AG04449 (cell line): ENCODE results near the gene LGR6.

Experiments
- CTCF ChIA-PET: fragments of 350-600 bp; formaldehyde crosslinking; extraction: SDS; loops from one replicate; lab custom pipeline; 2021; ENCODE audit warnings: antibody characterized with exemption; lab: Yijun Ruan, JAX
- POLR2A ChIA-PET: fragments of 400-600, 350-600 bp; formaldehyde crosslinking; extraction: SDS; loops from one replicate; lab custom pipeline; 2020; ENCODE audit warnings: antibody characterized with exemption, inconsistent platforms; lab: Yijun Ruan, JAX
- DNase-seq: peaks from one replicate; pipeline ENCODE4 v3.0.0-alpha.2; 2010; ENCODE audit warnings: low read depth, low spot score
- H3K4me3 ChIP-seq: 2 replicates; pipeline ENCODE4 v1.5.1; 2011; ENCODE audit warnings: low read depth, mild to moderate bottlenecking, control low read depth, low read length
- CTCF ChIP-seq: IDR thresholded peaks from one replicate; pipeline ENCODE4 v1.5.1; 2011; ENCODE audit warnings: mild to moderate bottlenecking, moderate library complexity, low read length, control low read depth, inconsistent platforms; ENCODE audit not compliant: insufficient read depth; ENCODE audit errors: missing control alignments

Gene LGR6

GRCh38 chr1:202317941-202318925 is 124.6 kb downstream of the LGR6 start:
- no peak for TF ChIP-seq CTCF
- CTCF ChIA-PET = interaction anchor here (0.7 to 16.8 kb wide), 9 partner anchors 16 to 144 kb away, joined by 3 to 479 read pairs (median 14); partner anchors contain the start of gene LGR6
- POLR2A ChIA-PET = no interaction called here
- no peak overlapping the region for H3K4me3 ChIP-seq
- DNase-seq = no peak

- TF ChIP-seq CTCF = no peak
- POLR2A ChIA-PET = no interaction called here
Observed at GRCh38 chr1:202319381-202320080, 125.9 kb downstream of the LGR6 start.

GRCh38 chr1:202320081-202320405 is 126.4 kb downstream of the LGR6 start:
- CTCF ChIA-PET = interaction anchor here (0.7 to 16.8 kb wide), 5 partner anchors 12 to 135 kb away, joined by 3 to 479 read pairs (median 12); partner anchors contain the start of gene LGR6
- no peak for TF ChIP-seq CTCF
- no peak for DNase-seq
- POLR2A ChIA-PET = no interaction called here
- H3K4me3 ChIP-seq = no peak overlapping the region

More at GRCh38 chr1:202319381-202320080, 125.9 kb downstream of the LGR6 start:
- CTCF ChIA-PET = interaction anchor here (0.7 to 16.8 kb wide), 5 partner anchors 17 to 135 kb away, joined by 3 to 479 read pairs (median 12); partner anchors contain the start of gene LGR6
- no peak for DNase-seq
- no peak overlapping the region for H3K4me3 ChIP-seq

- DNase-seq = no peak
- ChIA-PET CTCF (interaction anchor here (0.7 to 16.8 kb wide), 9 partner anchors 8 to 139 kb away, joined by 3 to 479 read pairs (median 6); partner anchors contain the start of genes LGR6 and UBE2T), POLR2A (no interaction called here)
- no peak overlapping the region for H3K4me3 ChIP-seq
- TF ChIP-seq CTCF = no peak
Observed at GRCh38 chr1:202323731-202324130, 130.1 kb downstream of the LGR6 start.

- DNase-seq = no peak
- POLR2A ChIA-PET = interaction anchor here (0.7 kb wide), 1 partner anchor 33 kb away, joined by 4 read pairs; no protein-coding TSS in a partner anchor
- TF ChIP-seq CTCF = no peak
- CTCF ChIA-PET = interaction anchor here (1.4 to 16.8 kb wide), 5 partner anchors 9 to 140 kb away, joined by 6 to 479 read pairs (median 6); partner anchors contain the start of gene LGR6
- no peak overlapping the region for H3K4me3 ChIP-seq
Observed at GRCh38 chr1:202324646-202325045, 131.0 kb downstream of the LGR6 start.
